Right atrium auricular region (tissue), 2 donors: ENCODE measurements around the gene PLA2G6. TPM values are rescaled to one million over a fixed set of nuclear protein-coding genes. Genes with fewer than 3 reads are reported as not detected.

Source experiments
- DNase-seq: peaks from one replicate; pipeline ENCODE4 v3.0.0-alpha.2; 2019; ENCODE audit warnings: low spot score
- H3K27ac ChIP-seq, 2 donors: fragments of 200-600 bp; sonication (generic); 1 replicate in 1 of 2; 2 replicates in 1 of 2; pipeline ENCODE4 v1.5.1; 2016 to 2019
- H3K27me3 ChIP-seq, 2 donors: fragments of 200-600 bp; sonication (generic); one replicate each; pipeline versions ENCODE4 v1.5.1 to v1.6.0; 2017 to 2019
- H3K36me3 ChIP-seq: fragments of 200-600 bp; sonication (generic); one replicate; pipeline ENCODE4 v1.5.1; 2016
- H3K4me1 ChIP-seq, 2 donors: fragments of 200-600 bp; sonication (generic); one replicate each; pipeline versions ENCODE4 v1.5.1 to v1.6.0; 2017 to 2019
- H3K4me3 ChIP-seq, 2 donors: fragments of 200-600 bp; sonication (generic); 1 replicate in 1 of 2; 2 replicates in 1 of 2; pipeline ENCODE4 v1.5.1; 2017 to 2019; ENCODE audit warnings: mild to moderate bottlenecking in 1 of 2, moderate library complexity in 1 of 2
- H3K9me3 ChIP-seq, 2 donors: fragments of 200-600 bp; sonication (generic); one replicate each; pipeline ENCODE4 v1.5.1; 2019
- total RNA-seq, 2 donors: library from RNA; depleted of rRNA; stranded (reverse); fragments of >200 nt; gene quantifications; one replicate each; pipeline ENCODE4 v1.1.0, GENCODE V29; 2016
- TF ChIP-seq, protein P1 (sequence below), 2 donors: fragments of 200-600 bp; sonication (generic); IDR thresholded peaks; one replicate each; pipeline ENCODE4 v1.5.1; 2019; ENCODE audit warnings: antibody characterized with exemption in 2 of 2

PLA2G6 gene
- total RNA-seq, 2 donors from 2014 or later: 9.0 to 15.6 TPM

DNA sequence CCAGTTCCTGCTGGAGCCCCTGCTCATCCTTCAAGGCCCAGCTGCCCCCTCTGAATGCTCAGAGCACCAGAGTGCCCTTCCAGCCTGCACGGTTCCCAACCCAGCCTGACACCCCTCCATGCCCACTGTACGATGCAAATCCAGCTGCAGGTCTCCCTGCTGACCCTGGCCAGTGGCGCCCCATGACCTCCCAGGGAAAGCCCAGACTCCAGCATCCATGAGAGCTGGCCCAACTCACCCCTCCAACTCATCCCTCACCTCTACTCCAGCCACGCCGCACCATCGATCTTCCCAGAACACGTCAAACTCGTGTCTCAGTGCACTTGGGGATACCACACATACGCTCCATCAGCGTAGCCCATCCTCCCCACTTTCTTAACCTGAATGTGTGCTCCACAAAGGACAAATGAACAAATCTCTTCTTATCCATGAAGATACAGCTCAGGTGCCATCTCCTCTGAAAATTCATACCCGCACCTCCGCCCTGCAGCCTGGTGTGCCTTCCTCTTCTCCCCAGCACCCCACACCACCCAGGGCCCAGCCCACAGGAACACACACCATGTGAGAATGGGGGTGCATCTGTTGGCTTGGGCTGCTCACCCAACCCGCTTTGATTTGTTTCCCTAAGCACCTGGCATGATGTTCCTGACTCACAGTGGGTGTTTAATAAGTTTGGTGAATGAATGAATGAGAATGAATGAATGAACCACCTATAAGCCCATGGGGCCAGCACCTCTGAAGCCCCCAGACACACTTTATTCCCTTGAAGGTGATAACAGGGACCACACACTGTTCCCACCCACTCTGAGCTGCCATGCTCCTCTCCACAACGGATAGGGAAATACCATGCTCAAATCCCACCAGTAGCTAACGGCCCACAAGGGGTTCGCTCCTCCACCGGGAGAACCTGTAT lies 6.2 kb downstream of the PLA2G6 start:
- TF ChIP-seq, protein P1, sequence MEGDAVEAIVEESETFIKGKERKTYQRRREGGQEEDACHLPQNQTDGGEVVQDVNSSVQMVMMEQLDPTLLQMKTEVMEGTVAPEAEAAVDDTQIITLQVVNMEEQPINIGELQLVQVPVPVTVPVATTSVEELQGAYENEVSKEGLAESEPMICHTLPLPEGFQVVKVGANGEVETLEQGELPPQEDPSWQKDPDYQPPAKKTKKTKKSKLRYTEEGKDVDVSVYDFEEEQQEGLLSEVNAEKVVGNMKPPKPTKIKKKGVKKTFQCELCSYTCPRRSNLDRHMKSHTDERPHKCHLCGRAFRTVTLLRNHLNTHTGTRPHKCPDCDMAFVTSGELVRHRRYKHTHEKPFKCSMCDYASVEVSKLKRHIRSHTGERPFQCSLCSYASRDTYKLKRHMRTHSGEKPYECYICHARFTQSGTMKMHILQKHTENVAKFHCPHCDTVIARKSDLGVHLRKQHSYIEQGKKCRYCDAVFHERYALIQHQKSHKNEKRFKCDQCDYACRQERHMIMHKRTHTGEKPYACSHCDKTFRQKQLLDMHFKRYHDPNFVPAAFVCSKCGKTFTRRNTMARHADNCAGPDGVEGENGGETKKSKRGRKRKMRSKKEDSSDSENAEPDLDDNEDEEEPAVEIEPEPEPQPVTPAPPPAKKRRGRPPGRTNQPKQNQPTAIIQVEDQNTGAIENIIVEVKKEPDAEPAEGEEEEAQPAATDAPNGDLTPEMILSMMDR (IDR thresholded peaks at IDR 0.05): no peak
- no peak for DNase-seq
- no peak overlapping the region for H3K4me3 ChIP-seq
- no peaks in the 10 kb centered on the region for H3K9me3 ChIP-seq
- peak overlapping the region; percentile 83 to 97 for H3K27ac ChIP-seq
- H3K27me3 ChIP-seq: no peaks in the 10 kb centered on the region
- peaks cover 0 to 59% of the 10 kb centered on the region in 2 donors for H3K4me1 ChIP-seq
- H3K36me3 ChIP-seq: no peaks in the 10 kb centered on the region

DNA sequence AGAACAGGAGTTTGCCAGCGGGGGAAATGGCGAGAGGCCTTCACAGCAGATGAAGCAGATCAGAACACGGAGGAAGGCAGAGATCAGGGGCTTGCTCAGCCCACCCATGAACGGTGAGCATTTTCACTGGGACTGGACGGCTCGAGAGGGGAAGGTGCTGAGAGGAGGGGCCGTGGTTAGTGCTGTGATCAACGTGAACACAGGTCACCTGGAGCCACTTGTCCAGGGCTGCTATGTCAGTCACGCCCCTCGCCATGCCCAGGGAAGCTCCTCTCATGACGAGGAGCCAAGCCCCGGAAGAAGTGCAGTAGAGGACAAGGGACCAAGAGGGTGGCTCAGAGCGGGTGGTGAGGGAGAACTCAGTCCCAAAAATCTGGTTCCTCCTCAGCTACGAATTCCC lies 7.0 kb downstream of the PLA2G6 start:
- Histone ChIP-seq H3K4me3 (no peak overlapping the region), H3K9me3 (no peaks in the 10 kb centered on the region), H3K27me3 (no peaks in the 10 kb centered on the region), H3K4me1 (peaks cover 0 to 62% of the 10 kb centered on the region in 2 donors), H3K36me3 (no peaks in the 10 kb centered on the region), H3K27ac (peak overlapping the region in 1 of 2 donors; percentile 97)
- TF ChIP-seq, protein P1 (IDR thresholded peaks at IDR 0.05): no peak
- no peak for DNase-seq

DNA sequence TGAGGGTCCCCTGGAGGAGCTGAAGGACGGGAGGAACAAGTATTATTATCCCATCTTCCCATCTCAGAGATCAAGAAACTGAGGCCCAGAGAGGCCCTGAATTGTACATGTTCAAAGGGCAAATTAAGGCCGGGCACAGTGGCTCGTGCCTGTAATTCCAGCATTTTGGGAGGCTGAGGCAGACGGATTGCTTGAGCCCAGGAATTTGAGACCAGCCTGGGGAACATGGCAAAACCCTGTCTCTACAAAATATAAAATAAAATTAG lies 8.1 kb downstream of the PLA2G6 start:
- no peak for DNase-seq
- Histone ChIP-seq H3K27ac (peak overlapping the region in 1 of 2 donors; percentile 81), H3K4me1 (peaks cover 0 to 67% of the 10 kb centered on the region in 2 donors), H3K4me3 (no peak overlapping the region), H3K36me3 (no peaks in the 10 kb centered on the region), H3K9me3 (no peaks in the 10 kb centered on the region), H3K27me3 (no peaks in the 10 kb centered on the region)
- TF ChIP-seq, protein P1 (IDR thresholded peaks at IDR 0.05): no peak

DNA sequence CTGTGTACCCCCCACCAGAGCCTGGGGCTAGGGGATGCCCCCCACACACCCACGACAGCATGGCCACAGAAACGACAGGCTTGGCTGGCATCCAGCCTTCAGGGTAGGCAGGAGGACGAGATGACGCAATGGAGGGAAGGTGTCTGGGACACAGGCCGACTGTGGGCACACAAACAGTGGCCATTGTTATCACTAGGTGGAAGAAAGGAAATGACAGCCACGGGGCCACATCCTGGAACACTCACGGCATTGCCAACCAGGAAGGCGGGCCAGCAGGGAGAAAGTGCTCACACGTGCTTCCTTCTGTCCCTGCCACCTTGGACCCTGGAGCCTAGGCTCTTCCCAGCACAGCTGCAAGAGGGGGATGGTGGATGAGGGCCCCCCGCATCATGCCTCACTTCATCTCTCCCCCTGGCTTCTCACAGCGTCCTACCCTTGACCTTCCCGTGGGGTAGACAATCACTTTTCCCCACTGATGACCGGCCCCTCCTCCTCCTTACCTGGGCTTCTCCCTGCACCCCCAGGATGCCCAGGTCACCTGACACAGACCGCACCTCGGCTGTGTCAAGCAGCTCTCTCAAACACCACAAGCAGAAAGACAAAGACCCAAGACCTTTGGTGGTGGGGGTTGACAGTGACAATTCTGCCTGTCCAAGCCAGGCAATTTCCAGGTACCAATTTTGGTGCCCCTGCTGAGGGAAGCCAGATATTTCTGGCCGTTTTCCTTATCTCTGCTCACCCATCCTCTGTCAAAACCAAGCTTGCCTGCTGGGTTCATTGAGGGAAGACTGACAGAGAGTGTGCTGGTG lies 8.6 kb downstream of the PLA2G6 start:
- H3K4me1 ChIP-seq: peaks cover 0 to 67% of the 10 kb centered on the region in 2 donors
- peak overlapping the region; percentile 79 to 81 for H3K27ac ChIP-seq

DNA sequence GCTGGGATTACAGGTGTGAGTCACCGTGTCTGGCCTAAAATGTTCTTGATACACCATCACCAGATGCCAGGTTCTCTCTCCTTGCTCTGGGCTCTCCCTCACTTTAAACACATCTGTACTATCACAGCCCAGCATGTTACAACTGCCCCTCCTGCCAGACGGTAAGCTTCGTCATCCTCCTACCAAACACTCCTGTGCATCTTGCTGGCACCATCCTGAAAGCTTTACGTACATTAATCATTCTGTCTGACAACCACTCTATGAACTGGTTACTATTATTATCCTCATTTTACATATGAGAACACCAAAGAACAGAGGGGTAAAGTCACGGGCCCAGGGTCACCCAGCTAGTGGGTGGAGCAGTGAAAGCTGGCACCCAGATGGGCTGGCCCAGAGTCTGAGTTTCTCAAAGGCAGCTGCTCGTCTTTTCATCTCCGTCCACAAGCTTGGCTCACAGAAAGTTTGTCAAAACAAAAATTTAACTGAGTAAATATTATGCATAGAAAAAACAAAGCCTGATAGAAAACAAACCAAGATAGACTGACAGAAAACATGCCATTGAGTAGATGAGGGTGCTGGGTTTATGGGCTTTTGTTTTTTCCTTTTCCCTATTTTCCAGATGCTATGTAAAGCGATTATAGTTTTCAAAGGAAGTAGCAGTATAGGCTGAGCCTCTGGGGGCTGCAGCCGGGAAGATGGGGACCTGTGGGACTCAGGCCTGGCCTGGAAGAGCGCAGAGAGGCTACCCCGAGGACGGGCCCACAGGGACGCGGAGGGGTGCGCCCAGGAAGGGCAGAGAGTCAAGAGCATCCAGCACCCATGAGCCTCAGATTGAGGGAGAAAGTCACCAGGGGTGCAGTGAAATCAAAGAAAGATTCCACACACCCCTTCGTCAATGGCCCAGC lies 9.5 kb downstream of the PLA2G6 start:
- H3K27me3 ChIP-seq: no peaks in the 10 kb centered on the region
- H3K4me1 ChIP-seq: peaks cover 0 to 68% of the 10 kb centered on the region in 2 donors
- no peak for DNase-seq
- H3K9me3 ChIP-seq: no peaks in the 10 kb centered on the region
- no peaks in the 10 kb centered on the region for H3K36me3 ChIP-seq
- TF ChIP-seq, protein P1 (IDR thresholded peaks at IDR 0.05): no peak
- H3K4me3 ChIP-seq: no peak overlapping the region
- H3K27ac ChIP-seq: peak overlapping the region; percentile 79 to 81

More for the DNA sequence above, 8.6 kb downstream of the PLA2G6 start:
- no peaks in the 10 kb centered on the region for H3K9me3 ChIP-seq
- TF ChIP-seq, protein P1 (IDR thresholded peaks at IDR 0.05): no peak
- no peak overlapping the region for H3K4me3 ChIP-seq
- H3K27me3 ChIP-seq: no peaks in the 10 kb centered on the region
- H3K36me3 ChIP-seq: no peaks in the 10 kb centered on the region
- peak; percentile 83 for DNase-seq
